Measurements from ENCODE around the gene ZEB2.
A peak's percentile ranks its signal among the peaks of the same experiment; 100 is the strongest.

ZEB2 gene

DNA sequence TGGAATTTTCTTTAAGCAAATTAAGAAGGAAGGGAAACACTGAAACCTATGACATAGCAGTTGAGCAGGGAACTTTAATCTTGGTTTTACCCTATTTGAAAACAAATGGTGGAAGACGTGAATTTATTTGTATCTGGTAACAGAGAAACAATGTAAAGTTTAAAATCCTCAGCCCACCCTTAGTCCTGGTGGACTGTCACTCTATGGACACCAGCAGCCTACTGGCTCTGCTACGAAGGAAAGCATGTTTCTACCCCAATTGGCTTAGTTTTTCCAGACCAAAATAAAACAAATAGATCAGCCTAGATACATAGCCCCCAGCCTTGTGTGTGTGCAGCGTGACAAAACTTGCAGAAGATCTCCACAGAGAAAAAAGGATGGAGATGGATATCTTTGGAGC lies 7.4 kb downstream of the ZEB2 start:
- H3K27ac Mint-ChIP-seq = no peak overlapping the region
- DNase-seq = no peak
- H3K4me3 Mint-ChIP-seq = no peak overlapping the region
- peaks cover 52% of the 10 kb centered on the region for H3K4me1 Mint-ChIP-seq (ENCODE audit: low read depth)
- peaks cover 71% of the 10 kb centered on the region for H3K27me3 Mint-ChIP-seq
- no peaks in the 10 kb centered on the region for H3K9me3 Mint-ChIP-seq
- H3K36me3 Mint-ChIP-seq (ENCODE audit: low read depth) = peaks cover 9% of the 10 kb centered on the region

DNA sequence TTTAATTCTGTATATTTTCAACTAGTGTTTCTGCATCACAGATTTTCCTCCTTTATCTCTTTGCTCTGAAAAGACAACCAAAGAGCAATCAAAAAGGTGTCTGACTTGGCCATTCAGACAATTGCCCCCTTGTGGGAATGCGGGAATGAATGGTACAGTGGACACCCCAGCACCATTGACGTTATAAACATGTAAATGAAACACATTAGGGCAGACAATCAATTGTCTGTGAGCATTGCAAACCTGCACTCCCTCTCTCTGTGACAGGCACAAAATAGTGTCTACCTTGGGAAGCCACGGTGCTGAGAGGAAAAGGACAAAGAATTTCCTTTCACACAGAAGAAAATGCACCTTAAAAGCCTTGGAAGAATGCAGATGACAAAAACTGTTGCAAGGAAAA lies 8.0 kb downstream of the ZEB2 start:
- Mint-ChIP-seq H3K36me3 (ENCODE audit: low read depth) (peaks cover 6% of the 10 kb centered on the region), H3K27me3 (peaks cover 73% of the 10 kb centered on the region), H3K27ac (no peak overlapping the region), H3K4me1 (ENCODE audit: low read depth) (peaks cover 53% of the 10 kb centered on the region), H3K9me3 (no peaks in the 10 kb centered on the region), H3K4me3 (no peak overlapping the region)
- no peak for DNase-seq

DNA sequence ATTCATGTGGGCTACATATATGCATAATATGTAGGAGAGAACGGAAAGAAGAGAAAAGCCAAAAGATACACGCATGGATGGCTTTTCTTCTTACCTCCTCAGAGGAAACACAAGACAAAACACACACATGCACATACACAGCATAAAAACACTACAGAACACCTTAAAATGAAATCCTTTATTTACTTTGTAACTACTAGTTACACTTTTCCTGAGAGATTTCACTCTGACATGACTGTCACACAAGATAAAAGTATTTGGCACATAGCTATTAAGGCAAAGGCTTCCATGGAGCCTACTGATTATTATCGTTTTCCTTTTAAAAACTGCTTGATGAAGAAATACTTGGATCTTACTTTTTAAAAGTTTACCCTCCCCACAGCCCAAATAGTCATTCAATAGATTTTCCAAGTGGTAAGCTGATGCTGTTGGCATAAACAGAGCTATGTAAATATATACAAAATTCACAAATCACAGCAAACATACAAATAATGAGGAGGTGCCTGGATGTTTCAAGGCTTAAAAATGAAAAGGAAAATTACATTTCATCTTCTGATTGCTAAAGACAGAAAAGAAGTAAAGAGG lies 8.6 kb downstream of the ZEB2 start:
- Mint-ChIP-seq H3K36me3 (ENCODE audit: low read depth) (peaks cover 6% of the 10 kb centered on the region), H3K4me1 (ENCODE audit: low read depth) (peaks cover 55% of the 10 kb centered on the region), H3K27me3 (peaks cover 73% of the 10 kb centered on the region), H3K9me3 (no peaks in the 10 kb centered on the region), H3K4me3 (peak overlapping the region; percentile 70), H3K27ac (peak overlapping the region; percentile 88)
- no peak for DNase-seq

DNA sequence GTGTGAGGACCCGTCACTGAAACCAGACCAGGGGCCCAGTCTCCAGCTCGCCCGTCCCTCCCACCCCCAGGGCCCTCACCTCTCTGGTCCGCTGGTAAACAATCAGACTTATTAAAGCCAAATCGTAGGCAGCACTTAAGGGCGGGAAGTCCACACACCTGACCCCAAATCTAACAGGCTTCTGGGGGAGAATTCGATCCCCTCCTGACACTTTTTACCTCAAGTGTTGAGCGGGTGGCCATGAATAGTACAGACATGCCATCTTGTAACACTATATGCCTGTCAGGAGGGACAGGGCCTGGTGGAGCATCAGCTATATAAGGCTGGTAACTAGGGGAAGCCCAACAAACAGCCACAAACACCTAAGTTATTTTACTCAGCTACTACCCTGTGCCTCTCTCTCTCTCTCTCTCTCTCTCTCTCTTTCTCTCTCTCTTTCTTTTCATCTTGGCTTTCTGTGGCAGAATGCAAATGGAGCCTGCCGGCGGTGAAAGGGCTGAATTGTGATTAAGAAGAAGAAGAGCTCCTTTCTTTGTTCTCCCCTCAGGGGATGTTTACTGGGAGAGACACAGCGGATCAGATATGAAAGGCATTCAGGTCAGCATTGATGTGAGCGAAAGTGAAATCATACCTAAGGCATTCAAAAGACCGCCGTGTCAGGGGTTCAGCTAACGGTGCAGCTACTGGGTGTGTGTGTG lies 9.5 kb downstream of the ZEB2 start:
- Mint-ChIP-seq H3K27me3 (peaks cover 73% of the 10 kb centered on the region), H3K9me3 (no peaks in the 10 kb centered on the region), H3K36me3 (ENCODE audit: low read depth) (peaks cover 4% of the 10 kb centered on the region), H3K4me1 (ENCODE audit: low read depth) (peaks cover 61% of the 10 kb centered on the region), H3K27ac (peak overlapping the region; percentile 88), H3K4me3 (peak overlapping the region; percentile 70)
- no peak for DNase-seq

DNA sequence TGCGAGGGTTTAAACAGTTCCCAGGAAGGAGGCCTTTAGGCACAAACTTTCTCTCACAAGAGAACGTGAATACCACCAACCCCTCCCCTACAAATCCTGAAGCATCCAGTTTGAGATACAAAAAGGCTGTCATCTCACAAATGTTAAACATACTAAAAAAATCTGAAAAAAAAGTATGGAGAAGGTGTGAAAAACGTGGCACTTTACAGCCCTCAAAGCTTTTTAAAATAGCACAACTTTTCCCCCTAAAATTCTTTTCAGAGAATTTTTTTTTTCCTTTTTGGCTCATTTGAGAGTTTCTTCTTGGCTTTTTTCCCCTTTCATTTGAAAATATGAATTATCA lies 10.1 kb downstream of the ZEB2 start:
- Mint-ChIP-seq H3K4me1 (ENCODE audit: low read depth) (peaks cover 62% of the 10 kb centered on the region), H3K9me3 (no peaks in the 10 kb centered on the region), H3K27me3 (peaks cover 74% of the 10 kb centered on the region), H3K4me3 (no peak overlapping the region), H3K36me3 (ENCODE audit: low read depth) (peaks cover 3% of the 10 kb centered on the region), H3K27ac (no peak overlapping the region)
- no peak for DNase-seq

DNA sequence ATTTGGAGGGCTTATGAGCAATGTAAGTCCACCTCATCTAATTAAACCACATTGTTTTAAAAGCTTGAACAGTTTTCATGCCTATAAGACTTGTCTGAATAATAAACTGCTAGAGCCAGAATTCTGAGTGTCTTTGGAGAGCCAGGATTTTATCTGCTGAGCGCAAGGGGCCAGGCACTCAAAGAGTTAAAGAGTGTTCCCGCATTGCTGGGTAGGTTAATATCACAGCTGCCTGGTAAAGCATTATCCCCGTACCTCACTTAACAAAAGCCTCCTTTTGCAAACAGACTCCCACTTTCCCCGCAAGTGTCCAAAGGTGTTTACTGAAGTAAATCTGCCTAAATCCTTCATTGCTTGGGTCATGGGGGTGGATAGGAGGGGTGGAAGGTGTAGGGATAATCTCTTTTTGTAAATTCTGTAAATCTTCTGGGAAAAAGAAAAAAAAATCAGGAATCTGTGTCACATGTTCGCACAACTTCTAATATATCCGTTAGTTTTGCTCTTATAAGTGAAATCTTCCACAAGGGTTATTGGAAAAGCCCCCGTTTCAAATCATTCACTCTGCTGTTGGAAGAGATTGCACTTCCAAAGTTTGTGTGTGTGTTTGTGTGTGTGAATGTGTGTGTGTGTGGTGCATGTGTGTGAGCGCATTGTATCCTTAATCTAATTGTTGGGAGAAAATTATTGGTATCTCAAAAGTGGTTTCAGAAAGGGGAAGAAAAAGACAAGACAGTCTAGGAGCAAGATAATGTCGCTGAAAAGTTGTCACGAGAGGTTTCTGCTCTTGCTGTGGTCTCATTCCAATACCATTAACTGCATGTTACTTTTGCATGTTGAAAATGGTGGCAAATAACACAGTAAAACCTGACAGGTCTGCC lies 10.7 kb downstream of the ZEB2 start:
- Mint-ChIP-seq H3K4me1 (ENCODE audit: low read depth) (peaks cover 60% of the 10 kb centered on the region), H3K9me3 (no peaks in the 10 kb centered on the region), H3K36me3 (ENCODE audit: low read depth) (peaks cover under 1% of the 10 kb centered on the region), H3K27me3 (peaks cover 73% of the 10 kb centered on the region), H3K4me3 (no peak overlapping the region), H3K27ac (no peak overlapping the region)
- DNase-seq = no peak

DNA sequence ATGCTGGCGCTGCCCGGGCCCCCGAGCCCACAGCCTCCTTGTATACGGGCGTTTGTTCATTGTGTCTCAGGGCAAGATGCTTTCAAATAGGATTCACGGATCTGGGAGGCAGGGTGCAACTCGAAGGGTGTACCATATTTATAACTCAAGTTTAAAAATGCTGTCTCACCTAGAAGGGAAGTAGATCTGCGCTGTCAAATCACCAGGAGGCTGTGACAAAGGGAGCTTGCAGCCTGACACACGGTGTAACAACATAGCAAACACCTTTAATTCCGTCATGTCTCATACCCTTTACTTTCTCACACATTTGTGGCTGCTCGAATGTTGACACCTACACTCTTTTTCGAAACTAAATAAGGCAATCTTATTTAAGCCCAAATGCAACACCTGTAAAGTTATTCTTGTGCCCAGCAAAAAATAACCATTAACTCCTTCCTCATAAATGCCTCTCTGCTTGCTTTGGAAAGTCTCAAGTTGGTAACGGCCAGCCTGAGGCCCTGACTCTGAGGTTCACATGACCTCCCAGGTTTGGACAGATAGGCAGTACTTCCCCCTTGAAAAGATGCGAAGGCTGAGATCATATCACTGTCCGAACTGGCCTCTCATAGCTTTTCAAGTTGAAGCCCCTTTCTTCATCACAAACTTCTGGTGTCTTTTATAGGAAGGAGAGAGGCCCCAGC lies 11.6 kb downstream of the ZEB2 start:
- Mint-ChIP-seq H3K36me3 (ENCODE audit: low read depth) (no peaks in the 10 kb centered on the region), H3K4me1 (ENCODE audit: low read depth) (peaks cover 54% of the 10 kb centered on the region), H3K4me3 (no peak overlapping the region), H3K27me3 (peaks cover 71% of the 10 kb centered on the region), H3K27ac (no peak overlapping the region), H3K9me3 (no peaks in the 10 kb centered on the region)
- no peak for DNase-seq

DNA sequence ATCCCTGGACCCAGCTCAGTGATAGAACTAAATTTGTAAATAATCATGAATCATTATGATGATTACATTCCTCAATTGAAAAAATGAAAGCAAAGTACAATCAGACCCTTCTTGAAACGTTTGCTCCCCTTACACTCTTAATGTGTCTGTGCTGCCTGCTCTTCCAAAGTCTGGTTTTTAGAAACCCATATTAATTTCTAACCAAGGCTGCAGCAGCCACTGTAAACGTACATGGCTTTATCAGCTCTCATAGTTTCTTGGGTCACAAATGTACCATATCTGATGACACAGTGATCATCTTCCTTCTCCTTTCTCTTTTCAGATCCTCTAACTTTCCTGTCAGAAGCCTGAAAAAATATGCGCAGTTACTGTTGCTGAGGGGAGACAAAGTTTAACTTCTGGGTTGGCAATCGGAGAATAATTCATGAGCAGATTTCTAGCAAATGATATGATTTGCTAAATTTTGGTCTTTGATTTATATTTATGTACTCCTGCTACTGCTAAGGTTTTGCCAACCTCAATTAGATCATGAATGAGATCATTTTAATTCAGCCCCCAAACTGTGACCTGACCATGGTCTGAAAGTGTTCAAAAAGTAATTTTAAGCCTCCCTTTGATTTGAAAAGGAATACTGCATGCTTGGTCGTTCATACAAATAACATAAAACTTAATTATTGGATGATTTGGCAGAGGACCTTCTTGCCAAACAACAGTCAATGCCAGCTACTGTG lies 12.3 kb downstream of the ZEB2 start:
- DNase-seq = no peak
- no peaks in the 10 kb centered on the region for H3K36me3 Mint-ChIP-seq (ENCODE audit: low read depth)
- no peak overlapping the region for H3K4me3 Mint-ChIP-seq
- peaks cover 66% of the 10 kb centered on the region for H3K27me3 Mint-ChIP-seq
- H3K9me3 Mint-ChIP-seq = no peaks in the 10 kb centered on the region
- peaks cover 50% of the 10 kb centered on the region for H3K4me1 Mint-ChIP-seq (ENCODE audit: low read depth)
- no peak overlapping the region for H3K27ac Mint-ChIP-seq

DNA sequence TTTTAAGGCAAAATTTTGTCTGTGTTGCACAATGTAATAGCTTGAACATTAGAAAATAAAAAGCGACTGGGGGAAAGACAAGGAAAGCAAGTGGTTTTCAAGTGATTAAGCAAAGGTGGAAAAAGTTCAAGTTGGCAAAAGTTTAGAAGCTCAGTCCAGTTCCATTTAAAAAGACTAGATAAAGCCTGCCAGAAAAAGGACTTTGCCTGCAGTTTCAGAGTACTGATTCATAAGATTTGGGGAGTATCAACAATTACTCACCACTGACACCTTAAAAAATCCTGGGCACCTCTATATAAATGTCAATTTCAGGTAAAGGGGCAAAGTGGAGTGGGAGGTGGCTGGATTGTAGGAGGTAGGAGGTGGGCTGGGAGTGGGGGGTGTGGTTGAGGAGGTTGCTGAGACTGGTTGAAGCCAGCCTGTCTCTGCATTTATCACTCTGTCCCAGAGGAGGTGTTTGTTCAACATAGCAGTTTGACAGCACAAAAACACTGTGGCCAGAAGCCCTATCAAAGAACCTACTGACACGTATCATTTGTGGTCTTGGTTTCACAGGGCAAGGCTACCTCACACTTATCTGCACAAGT lies 14.6 kb downstream of the ZEB2 start:
- H3K36me3 Mint-ChIP-seq (ENCODE audit: low read depth) = no peaks in the 10 kb centered on the region

DNA sequence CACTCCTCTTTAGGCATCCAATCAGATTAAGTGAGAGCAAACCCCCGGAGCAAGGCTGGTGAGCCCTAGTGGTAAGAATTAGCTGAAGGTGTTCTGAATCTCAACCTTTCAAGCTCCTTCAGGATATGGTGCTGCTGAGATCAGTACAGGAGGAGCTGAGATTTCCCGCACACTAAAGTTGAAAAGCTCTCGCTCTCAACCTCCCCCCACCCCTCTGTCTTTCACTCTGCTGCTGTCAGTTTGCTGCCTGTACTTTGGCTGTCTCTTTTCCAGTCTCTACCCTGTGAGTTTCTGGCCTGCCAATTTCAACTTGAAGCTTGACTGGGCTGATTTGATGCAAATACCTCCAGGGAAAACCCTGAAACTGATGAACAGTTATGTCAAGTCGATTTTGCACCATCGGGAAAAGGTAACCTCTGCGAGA lies 15.7 kb downstream of the ZEB2 start:
- Mint-ChIP-seq H3K36me3 (ENCODE audit: low read depth) (no peaks in the 10 kb centered on the region), H3K4me3 (no peak overlapping the region), H3K27ac (no peak overlapping the region), H3K4me1 (ENCODE audit: low read depth) (peaks cover 45% of the 10 kb centered on the region), H3K27me3 (peaks cover 44% of the 10 kb centered on the region), H3K9me3 (no peaks in the 10 kb centered on the region)
- DNase-seq = no peak

More for the DNA sequence above, 14.6 kb downstream of the ZEB2 start:
- no peak for DNase-seq
- H3K4me3 Mint-ChIP-seq = no peak overlapping the region
- H3K4me1 Mint-ChIP-seq (ENCODE audit: low read depth) = peaks cover 48% of the 10 kb centered on the region
- H3K27ac Mint-ChIP-seq = no peak overlapping the region
- peaks cover 48% of the 10 kb centered on the region for H3K27me3 Mint-ChIP-seq
- no peaks in the 10 kb centered on the region for H3K9me3 Mint-ChIP-seq

DNA sequence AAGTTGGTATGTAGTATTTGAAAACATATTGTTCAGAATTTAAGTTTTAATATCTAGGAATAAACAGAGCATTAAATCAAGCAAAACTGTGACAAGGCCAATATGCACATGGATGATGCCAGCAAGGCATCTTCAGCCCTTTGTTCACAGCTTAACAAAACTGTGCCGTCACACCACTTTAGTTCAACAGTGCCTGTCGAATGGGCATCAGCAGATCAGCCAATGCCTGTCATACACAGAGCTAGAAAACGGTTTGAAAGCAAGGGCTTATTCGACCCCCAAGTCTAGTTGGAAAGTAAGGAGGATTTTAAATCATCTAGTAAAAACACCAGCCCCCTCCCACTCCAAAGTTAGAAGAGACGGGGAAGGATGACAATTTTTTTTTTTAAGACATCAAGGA lies 16.7 kb downstream of the ZEB2 start:
- Mint-ChIP-seq H3K9me3 (no peaks in the 10 kb centered on the region), H3K36me3 (ENCODE audit: low read depth) (peaks cover 1% of the 10 kb centered on the region), H3K4me1 (ENCODE audit: low read depth) (peaks cover 40% of the 10 kb centered on the region), H3K4me3 (no peak overlapping the region), H3K27me3 (peaks cover 36% of the 10 kb centered on the region), H3K27ac (no peak overlapping the region)
- DNase-seq = no peak

DNA sequence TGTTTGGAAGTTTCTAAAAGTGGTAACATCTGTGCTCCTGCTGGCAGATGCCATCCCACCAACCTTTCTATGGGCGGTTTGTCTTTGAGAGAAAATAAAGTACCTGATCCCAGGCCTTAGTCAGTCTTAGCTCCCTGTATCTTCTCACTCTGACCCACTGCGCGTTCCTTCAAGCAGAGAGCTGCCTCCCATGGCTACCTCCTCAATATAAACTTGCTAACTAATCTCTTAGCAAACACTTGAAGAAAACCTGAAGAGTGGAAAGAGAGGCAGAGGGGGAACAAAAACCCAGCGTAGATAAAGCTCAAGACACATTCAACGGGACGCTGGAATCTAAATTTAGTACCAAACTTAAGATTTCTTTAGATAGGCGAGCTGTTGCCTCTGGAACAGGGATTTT lies 17.6 kb downstream of the ZEB2 start:
- DNase-seq = no peak
- H3K4me1 Mint-ChIP-seq (ENCODE audit: low read depth) = peaks cover 31% of the 10 kb centered on the region
- H3K27ac Mint-ChIP-seq = no peak overlapping the region

DNA sequence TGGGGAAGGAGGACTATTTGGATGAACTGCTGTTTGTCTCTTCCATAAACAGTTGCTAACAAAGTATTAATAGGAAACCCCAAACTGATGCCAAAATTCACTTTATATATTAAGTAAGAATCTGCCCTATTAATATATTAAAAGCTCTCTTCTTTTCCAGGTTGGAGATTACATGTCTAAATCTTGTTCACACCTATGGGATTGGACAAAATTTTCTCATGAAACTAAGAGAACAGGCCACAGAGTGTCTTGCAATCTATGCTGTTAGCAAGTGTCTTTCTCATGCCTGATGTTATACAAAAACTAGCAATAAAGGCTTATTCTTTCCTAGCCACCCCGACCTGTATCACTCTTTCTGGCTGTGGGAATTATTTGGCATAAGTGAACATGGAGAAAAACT lies 18.3 kb downstream of the ZEB2 start:
- H3K27me3 Mint-ChIP-seq = peaks cover 25% of the 10 kb centered on the region
- H3K9me3 Mint-ChIP-seq = no peaks in the 10 kb centered on the region
- peaks cover 29% of the 10 kb centered on the region for H3K4me1 Mint-ChIP-seq (ENCODE audit: low read depth)
- H3K27ac Mint-ChIP-seq = no peak overlapping the region
- no peak overlapping the region for H3K4me3 Mint-ChIP-seq
- DNase-seq = no peak
- H3K36me3 Mint-ChIP-seq (ENCODE audit: low read depth) = peaks cover 3% of the 10 kb centered on the region

More for the DNA sequence above, 17.6 kb downstream of the ZEB2 start:
- Mint-ChIP-seq H3K27me3 (peaks cover 29% of the 10 kb centered on the region), H3K36me3 (ENCODE audit: low read depth) (peaks cover 3% of the 10 kb centered on the region), H3K9me3 (no peaks in the 10 kb centered on the region), H3K4me3 (no peak overlapping the region)

DNA sequence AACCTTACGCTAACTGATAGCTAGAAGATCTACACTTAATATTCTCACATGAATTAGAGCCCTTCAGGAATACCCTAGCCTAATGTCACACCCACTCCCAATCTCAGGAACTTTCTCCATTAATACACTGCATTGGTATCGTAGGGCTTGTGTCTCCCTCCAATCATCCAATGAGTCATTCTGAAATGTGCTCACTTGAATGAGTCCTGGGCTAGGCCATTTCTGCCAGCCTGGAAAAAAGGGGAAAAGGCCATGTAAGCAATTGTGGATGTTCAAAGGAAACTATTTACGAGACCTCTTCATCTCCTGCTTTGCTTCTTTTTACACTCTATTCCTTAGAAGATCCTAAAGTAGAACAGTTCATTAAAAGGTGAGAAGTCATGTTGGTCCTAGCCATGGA lies 18.8 kb downstream of the ZEB2 start:
- H3K9me3 Mint-ChIP-seq = no peaks in the 10 kb centered on the region
- no peak overlapping the region for H3K27ac Mint-ChIP-seq
- no peak for DNase-seq
- no peak overlapping the region for H3K4me3 Mint-ChIP-seq
- H3K36me3 Mint-ChIP-seq (ENCODE audit: low read depth) = peaks cover 3% of the 10 kb centered on the region
- peaks cover 24% of the 10 kb centered on the region for H3K27me3 Mint-ChIP-seq
- peaks cover 25% of the 10 kb centered on the region for H3K4me1 Mint-ChIP-seq (ENCODE audit: low read depth)

Measured in activated T-cell treated with anti-CD3 and anti-CD28 coated beads, Interleukin-2, amount 50 U/mL, for 24 hours (primary cell).